IMR-90 (cell line): Measurements from ENCODE around the gene SEMA4F. TPM values are rescaled to one million over a fixed set of nuclear protein-coding genes. Genes with fewer than 3 reads are reported as not detected.

Source experiments
- ATAC-seq: fragments of 200-7000 bp; cut with Tn5 transposase; 2 replicates; pipeline ENCODE4 v1.9.1; 2020; ENCODE audit warnings: low read depth, mild to moderate bottlenecking, moderate library complexity
- BruUV-seq: library from RNA; stranded (reverse); fragments of 400-500 nt; replicated peaks from 2 replicates; lab custom pipeline; 2021; lab: Mats Ljungman, UMichigan
- CTCF ChIA-PET: fragments of 300-600 bp; formaldehyde crosslinking; extraction: SDS; loops from one replicate; lab custom pipeline; 2021; ENCODE audit warnings: antibody characterized with exemption; lab: Yijun Ruan, JAX
- POLR2A ChIA-PET: fragments of 300-600 bp; sonication (Branson Sonifier 250); formaldehyde crosslinking; loops from one replicate; lab custom pipeline; 2022; ENCODE audit warnings: antibody characterized with exemption; ENCODE audit not compliant: unreplicated experiment; lab: Charles Lee
- DNase-seq: peaks from one replicate; pipeline ENCODE4 v3.0.0; 2013
- H2AFZ ChIP-seq: replicated peaks from 2 replicates; pipeline ENCODE3; 2013; ENCODE audit warnings: low read length, mild to moderate bottlenecking; ENCODE audit not compliant: poor library complexity
- H2AK5ac ChIP-seq: 2 replicates; pipeline ENCODE4 v1.6.1; 2013; ENCODE audit warnings: low read depth, low read length, inconsistent platforms
- H2AK9ac ChIP-seq: replicated peaks from 2 replicates; pipeline ENCODE3; 2013; ENCODE audit warnings: mild to moderate bottlenecking, low read depth, low read length, moderate library complexity; ENCODE audit not compliant: poor library complexity
- H2BK120ac ChIP-seq: 2 replicates; pipeline ENCODE4 v1.6.1; 2013; ENCODE audit warnings: low read depth, low read length, inconsistent platforms
- H2BK15ac ChIP-seq: 3 replicates; pipeline ENCODE4 v1.6.1; 2013; ENCODE audit warnings: low read depth, low read length, inconsistent platforms
- H2BK20ac ChIP-seq: 2 replicates; pipeline ENCODE4 v1.6.1; 2013; ENCODE audit warnings: low read depth, mild to moderate bottlenecking, inconsistent platforms, low read length, moderate library complexity
- H2BK5ac ChIP-seq: 2 replicates; pipeline ENCODE4 v1.6.1; 2013; ENCODE audit warnings: mild to moderate bottlenecking, low read depth, low read length, inconsistent platforms; ENCODE audit not compliant: poor library complexity, severe bottlenecking
- H3K14ac ChIP-seq: replicated peaks from 2 replicates; pipeline ENCODE4 v1.6.1; 2013; ENCODE audit warnings: low read depth, low read length, inconsistent platforms
- H3K18ac ChIP-seq: 2 replicates; pipeline ENCODE4 v1.6.1; 2013; ENCODE audit warnings: low read depth, low read length, control low read depth
- H3K23ac ChIP-seq: 2 replicates; pipeline ENCODE4 v1.6.1; 2013; ENCODE audit warnings: low read depth, low read length, inconsistent platforms
- H3K27ac ChIP-seq: 2 replicates; pipeline ENCODE4 v1.5.1; 2013; ENCODE audit warnings: mild to moderate bottlenecking, control low read depth, low read length; ENCODE audit not compliant: insufficient read depth
- H3K27me3 ChIP-seq: 2 replicates; pipeline ENCODE4 v1.6.1; 2013; ENCODE audit warnings: low read length; ENCODE audit not compliant: control insufficient read depth, insufficient read depth
- H3K36me3 ChIP-seq: 2 replicates; pipeline ENCODE4 v1.6.1; 2013; ENCODE audit warnings: low read length, mixed read lengths; ENCODE audit not compliant: control insufficient read depth, insufficient read depth
- H3K4ac ChIP-seq: 2 replicates; pipeline ENCODE4 v1.6.1; 2013; ENCODE audit warnings: low read depth, low read length, inconsistent platforms
- H3K4me1 ChIP-seq: 2 replicates; pipeline ENCODE4 v1.6.1; 2013; ENCODE audit warnings: low read length, mixed read lengths; ENCODE audit not compliant: control insufficient read depth, insufficient read depth
- H3K4me2 ChIP-seq: 2 replicates; pipeline ENCODE4 v1.6.1; 2013; ENCODE audit warnings: low read depth, mild to moderate bottlenecking, control low read depth, low read length, moderate library complexity
- H3K4me3 ChIP-seq: 2 replicates; pipeline ENCODE4 v1.5.1; 2013; ENCODE audit warnings: low read depth, mild to moderate bottlenecking, control low read depth, low read length, moderate library complexity; ENCODE audit not compliant: insufficient read depth
- H3K56ac ChIP-seq: 2 replicates; pipeline ENCODE4 v1.6.1; 2013; ENCODE audit warnings: low read length, inconsistent platforms; ENCODE audit not compliant: insufficient read depth; ENCODE audit errors: extremely low read depth
- H3K79me1 ChIP-seq, 2 experiments: 2 replicates each; pipeline ENCODE4 v1.6.1; 2013; ENCODE audit warnings: low read length in 2 of 2, inconsistent platforms in 1 of 2, low read depth in 1 of 2
- H3K9ac ChIP-seq: 2 replicates; pipeline ENCODE4 v1.6.1; 2013; ENCODE audit warnings: low read depth, low read length, control low read depth
- H3K9me1 ChIP-seq: 2 replicates; pipeline ENCODE4 v1.6.1; 2013; ENCODE audit warnings: low read length, inconsistent platforms; ENCODE audit not compliant: insufficient read depth
- H3K9me3 ChIP-seq: 2 replicates; pipeline ENCODE4 v1.6.1; 2013; ENCODE audit warnings: low read length; ENCODE audit not compliant: control insufficient read depth, insufficient read depth
- H4K20me1 ChIP-seq: 2 replicates; pipeline ENCODE4 v1.6.1; 2013; ENCODE audit warnings: low read length, inconsistent platforms; ENCODE audit not compliant: insufficient read depth
- H4K5ac ChIP-seq: 2 replicates; pipeline ENCODE4 v1.6.1; 2013; ENCODE audit warnings: mild to moderate bottlenecking, low read depth, low read length, control low read depth
- H4K8ac ChIP-seq, 2 experiments: 2 replicates each; pipeline ENCODE4 v1.6.1; 2013; ENCODE audit warnings: low read depth in 2 of 2, low read length in 2 of 2, control low read depth in 1 of 2, inconsistent platforms in 1 of 2
- H4K91ac ChIP-seq: 2 replicates; pipeline ENCODE4 v1.6.1; 2013; ENCODE audit warnings: low read depth, low read length, inconsistent platforms; ENCODE audit not compliant: insufficient read depth
- BHLHE40 ChIP-seq: fragments of 150-350 bp; IDR thresholded peaks from 2 replicates; pipeline ENCODE4 v1.6.1; 2016; ENCODE audit warnings: mild to moderate bottlenecking, low read depth, low read length
- CEBPB ChIP-seq: IDR thresholded peaks from 2 replicates; pipeline ENCODE4 v1.6.1; 2012; ENCODE audit warnings: low read depth, low read length, improper control_type of control experiment
- CHD1 ChIP-seq: IDR thresholded peaks from 2 replicates; pipeline ENCODE4 v1.6.1; 2012; ENCODE audit warnings: low read depth, low read length, improper control_type of control experiment
- CTCF ChIP-seq: conservative IDR thresholded peaks from 2 replicates; pipeline ENCODE4 v1.5.1; 2012; ENCODE audit warnings: mild to moderate bottlenecking, low read depth, low read length, improper control_type of control experiment
- FOS ChIP-seq: fragments of 150-350 bp; IDR thresholded peaks from 2 replicates; pipeline ENCODE4 v1.6.1; 2016; ENCODE audit warnings: low read depth, low read length
- MAFK ChIP-seq: IDR thresholded peaks from 2 replicates; pipeline ENCODE4 v1.6.1; 2012; ENCODE audit warnings: low read depth, low read length, improper control_type of control experiment
- MAZ ChIP-seq: IDR thresholded peaks from 2 replicates; pipeline ENCODE4 v1.6.1; 2012; ENCODE audit warnings: low read depth, mild to moderate bottlenecking, low read length, improper control_type of control experiment, moderate library complexity, borderline replicate concordance
- MXI1 ChIP-seq: IDR thresholded peaks from 2 replicates; pipeline ENCODE4 v1.6.1; 2012; ENCODE audit warnings: low read depth, mild to moderate bottlenecking, low read length, moderate library complexity, borderline replicate concordance
- NFE2L2 ChIP-seq: fragments of 150-350 bp; IDR thresholded peaks from 2 replicates; pipeline ENCODE4 v1.6.1; 2016; ENCODE audit warnings: low read depth, mild to moderate bottlenecking, low read length
- POLR2A ChIP-seq: IDR thresholded peaks from 2 replicates; pipeline ENCODE4 v1.6.1; 2012; ENCODE audit warnings: mild to moderate bottlenecking, low read depth, low read length
- RAD21 ChIP-seq: IDR thresholded peaks from 2 replicates; pipeline ENCODE4 v1.6.1; 2012; ENCODE audit warnings: low read length, improper control_type of control experiment
- RCOR1 ChIP-seq: IDR thresholded peaks from 2 replicates; pipeline ENCODE4 v1.6.1; 2012; ENCODE audit warnings: mild to moderate bottlenecking, low read length, improper control_type of control experiment; ENCODE audit not compliant: insufficient replicate concordance
- RFX5 ChIP-seq: IDR thresholded peaks from 2 replicates; pipeline ENCODE4 v1.8.0; 2012; ENCODE audit warnings: low read depth, mild to moderate bottlenecking, low read length, moderate library complexity
- SMC3 ChIP-seq: fragments of 150-350 bp; IDR thresholded peaks from 2 replicates; pipeline ENCODE4 v1.6.1; 2016; ENCODE audit warnings: low read depth, mild to moderate bottlenecking, antibody characterized with exemption, low read length, moderate library complexity
- USF2 ChIP-seq: fragments of 150-350 bp; IDR thresholded peaks from 2 replicates; pipeline ENCODE4 v1.6.1; 2017; ENCODE audit warnings: mild to moderate bottlenecking, antibody characterized with exemption, low read length, low read depth
- dilution Hi-C: fragments of 300-500 bp; cut with HindIII; formaldehyde crosslinking; loops from one replicate; pipeline ENCODE4 v1.14.3; 2018; ENCODE audit warnings: low sequenced_read_pairs; ENCODE audit not compliant: unreplicated experiment
- in situ Hi-C: fragments of 300-500 bp; cut with MboI; formaldehyde crosslinking; loops from 3 replicates; pipeline ENCODE4 v1.14.3; 2019; ENCODE audit warnings: low sequenced_read_pairs, inconsistent platforms, mixed read lengths
- intact Hi-C: fragments of 100-400 bp; cut with micrococcal nuclease; formaldehyde crosslinking; loops from 2 replicates; pipeline ENCODE4 v1.10.0; 2022
- polyA plus RNA-seq, 3 experiments: library from polyadenylated mRNA; depleted of rRNA; stranded (reverse); fragments of >200 nt; gene quantifications; 2 replicates each; pipeline ENCODE4 v1.2.3, GENCODE V29; 2012; ENCODE audit warnings: low replicate concordance in 1 of 3
- total RNA-seq: library from RNA; depleted of rRNA; stranded (reverse); fragments of >200 nt; gene quantifications from 2 replicates; pipeline ENCODE4 v1.2.3, GENCODE V29; 2012
- TF ChIP-seq, protein P1 (sequence below): fragments of 150-350 bp; IDR thresholded peaks from 2 replicates; pipeline ENCODE4 v1.6.1; 2016; ENCODE audit warnings: low read depth, mild to moderate bottlenecking, low read length, moderate library complexity, borderline replicate concordance

The SEMA4F gene
- total and polyA plus RNA-seq, 2 of the 4 experiments (the other 2 are of a cell fraction): 4.7 to 7.5 TPM

DNA sequence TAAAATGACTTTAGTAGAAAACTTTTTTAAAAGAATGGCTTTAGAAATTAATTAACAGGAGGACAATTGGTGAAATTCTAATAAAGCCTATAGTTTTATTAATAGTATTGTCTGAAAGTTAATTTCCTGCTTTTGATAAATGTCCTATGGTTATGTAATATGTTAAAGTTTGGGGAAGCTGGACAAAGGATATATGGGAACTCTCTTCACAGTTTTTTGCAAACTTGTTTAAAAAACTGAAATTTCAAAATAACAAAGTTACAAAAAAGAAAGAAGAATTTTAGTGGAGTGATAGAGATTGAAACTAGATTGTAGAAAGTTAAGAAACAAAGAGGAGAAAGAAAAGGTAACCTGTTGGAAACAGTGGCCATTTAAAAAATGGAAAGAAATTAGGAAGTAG lies 67.3 kb downstream of the SEMA4F start:
- Histone ChIP-seq H3K36me3 (no peaks in the 10 kb centered on the region), H3K27ac (no peak overlapping the region), H2BK5ac (no peak overlapping the region), H3K4me1 (no peaks in the 10 kb centered on the region), H3K9me3 (no peaks in the 10 kb centered on the region; the same call in 1 of the 2 replicates), H2BK120ac (no peak overlapping the region), H3K4me2 (no peak overlapping the region), H2AK5ac (no peak overlapping the region), H3K23ac (no peak overlapping the region), H4K20me1 (no peaks in the 10 kb centered on the region), H2AFZ (no peak overlapping the region), H3K27me3 (peaks cover 22% of the 10 kb centered on the region), H4K91ac (no peak overlapping the region), H2BK20ac (no peak overlapping the region), H3K4me3 (no peak overlapping the region), H3K9me1 (peaks cover 2% of the 10 kb centered on the region; the same call in 1 of the 2 replicates), H2BK15ac (no peak overlapping the region), H3K14ac (no peak overlapping the region), H2AK9ac (no peak overlapping the region), H3K56ac (no peak overlapping the region), H3K79me1 (no peaks in the 10 kb centered on the region), H3K18ac (no peak overlapping the region), H3K9ac (no peak overlapping the region), H3K4ac (no peak overlapping the region), H4K8ac (no peak overlapping the region), H4K5ac (no peak overlapping the region)
- in situ Hi-C loops: no loop called here
- dilution Hi-C loops: no loop called here
- DNase-seq: no peak
- intact Hi-C loops: no loop called here
- ATAC-seq: no peak
- BruUV-seq: no TSS peak
- CTCF ChIA-PET: interaction anchor here (0.7 kb wide), 1 partner anchor 115 kb away, joined by 3 read pairs; no protein-coding TSS in a partner anchor
- TF ChIP-seq FOS: no peak
- TF ChIP-seq USF2: no peak
- TF ChIP-seq CTCF: no peak
- TF ChIP-seq MAFK: no peak
- TF ChIP-seq BHLHE40: no peak
- TF ChIP-seq POLR2A: no peak
- no peak for TF ChIP-seq SMC3
- no peak for TF ChIP-seq MXI1
- TF ChIP-seq MAZ: no peak
- no peak for TF ChIP-seq CHD1
- no peak for TF ChIP-seq CEBPB
- TF ChIP-seq RAD21: no peak
- no peak for TF ChIP-seq RFX5
- TF ChIP-seq RCOR1: no peak
- TF ChIP-seq NFE2L2: no peak
- TF ChIP-seq, protein P1, sequence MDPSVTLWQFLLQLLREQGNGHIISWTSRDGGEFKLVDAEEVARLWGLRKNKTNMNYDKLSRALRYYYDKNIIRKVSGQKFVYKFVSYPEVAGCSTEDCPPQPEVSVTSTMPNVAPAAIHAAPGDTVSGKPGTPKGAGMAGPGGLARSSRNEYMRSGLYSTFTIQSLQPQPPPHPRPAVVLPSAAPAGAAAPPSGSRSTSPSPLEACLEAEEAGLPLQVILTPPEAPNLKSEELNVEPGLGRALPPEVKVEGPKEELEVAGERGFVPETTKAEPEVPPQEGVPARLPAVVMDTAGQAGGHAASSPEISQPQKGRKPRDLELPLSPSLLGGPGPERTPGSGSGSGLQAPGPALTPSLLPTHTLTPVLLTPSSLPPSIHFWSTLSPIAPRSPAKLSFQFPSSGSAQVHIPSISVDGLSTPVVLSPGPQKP: no peak
- POLR2A ChIA-PET: no interaction called here
